Liver (tissue), 9 donors: ENCODE data around the gene PEF1. TPM values are rescaled to one million over a fixed set of nuclear protein-coding genes. Genes with fewer than 3 reads are reported as not detected.

Experiments
- DNase-seq: peaks from one replicate; pipeline ENCODE4 v3.0.0-alpha.2; 2017; ENCODE audit warnings: low spot score
- H3K27ac ChIP-seq, 2 donors: one replicate each; pipeline ENCODE4 v1.7.0; 2013; ENCODE audit warnings: inconsistent platforms in 2 of 2, low read length in 2 of 2, control low read depth in 1 of 2, low read depth in 1 of 2, mild to moderate bottlenecking in 1 of 2
- H3K27me3 ChIP-seq, 4 donors: one replicate each; pipeline versions ENCODE4 v1.6.1 to v1.7.0; 2013; ENCODE audit warnings: low read length in 3 of 4, inconsistent platforms in 1 of 4, mild to moderate bottlenecking in 1 of 4, moderate library complexity in 1 of 4; ENCODE audit not compliant: control insufficient read depth in 4 of 4, insufficient read depth in 4 of 4
- H3K36me3 ChIP-seq, 4 donors: one replicate each; pipeline versions ENCODE4 v1.6.1 to v1.7.0; 2013; ENCODE audit warnings: low read length in 3 of 4, mild to moderate bottlenecking in 3 of 4, low read depth in 1 of 4, moderate library complexity in 1 of 4; ENCODE audit not compliant: control insufficient read depth in 4 of 4, insufficient read depth in 3 of 4
- H3K4me1 ChIP-seq, 4 donors: one replicate each; pipeline versions ENCODE4 v1.6.1 to v1.7.0; 2013; ENCODE audit warnings: low read length in 3 of 4, mild to moderate bottlenecking in 3 of 4, moderate library complexity in 1 of 4; ENCODE audit not compliant: control insufficient read depth in 4 of 4, insufficient read depth in 4 of 4
- H3K4me3 ChIP-seq, 3 donors: one replicate each; pipeline versions ENCODE4 v1.6.1 to v1.7.0; 2013; ENCODE audit warnings: low read length in 3 of 3, control low read depth in 1 of 3, low read depth in 1 of 3, mild to moderate bottlenecking in 1 of 3
- H3K9ac ChIP-seq, 2 donors: one replicate each; pipeline ENCODE4 v1.7.0; 2013; ENCODE audit warnings: low read length in 2 of 2, mild to moderate bottlenecking in 2 of 2, moderate library complexity in 2 of 2, control low read depth in 1 of 2, low read depth in 1 of 2
- H3K9me3 ChIP-seq, 4 donors: one replicate each; pipeline versions ENCODE4 v1.6.1 to v1.7.0; 2013; ENCODE audit warnings: low read length in 3 of 4; ENCODE audit not compliant: control insufficient read depth in 4 of 4
- EGR1 ChIP-seq, 2 donors: IDR thresholded peaks; 2 replicates each; pipeline ENCODE4 v1.6.1; 2016 to 2018; ENCODE audit warnings: antibody characterized with exemption in 2 of 2, low read depth in 2 of 2
- FOXA1 ChIP-seq: IDR thresholded peaks from 2 replicates; pipeline ENCODE4 v1.6.1; 2016; ENCODE audit warnings: antibody characterized with exemption
- FOXA2 ChIP-seq: IDR thresholded peaks from 2 replicates; pipeline ENCODE4 v1.6.1; 2016; ENCODE audit warnings: antibody characterized with exemption
- GABPA ChIP-seq, 2 donors: IDR thresholded peaks in 1 of 2; conservative IDR thresholded peaks in 1 of 2; 2 replicates each; pipeline ENCODE4 v1.6.1; 2016; ENCODE audit warnings: antibody characterized with exemption in 2 of 2, mild to moderate bottlenecking in 1 of 2, moderate library complexity in 1 of 2
- HNF4A ChIP-seq, 2 donors: conservative IDR thresholded peaks; 2 replicates each; pipeline ENCODE4 v1.6.1; 2016; ENCODE audit warnings: antibody characterized with exemption in 2 of 2, mild to moderate bottlenecking in 2 of 2
- HNF4G ChIP-seq: IDR thresholded peaks from 2 replicates; pipeline ENCODE4 v1.6.1; 2016; ENCODE audit warnings: antibody characterized with exemption
- JUND ChIP-seq, 2 donors: IDR thresholded peaks; 2 replicates each; pipeline ENCODE4 v1.6.1; 2016; ENCODE audit warnings: antibody characterized with exemption in 2 of 2
- NR2F2 ChIP-seq: IDR thresholded peaks from 2 replicates; pipeline ENCODE4 v1.6.1; 2016; ENCODE audit warnings: antibody characterized with exemption
- RAD21 ChIP-seq, 2 donors: IDR thresholded peaks; 2 replicates each; pipeline ENCODE4 v1.6.1; 2016; ENCODE audit warnings: antibody characterized with exemption in 2 of 2, mild to moderate bottlenecking in 2 of 2
- RXRA ChIP-seq, 2 donors: IDR thresholded peaks; 2 replicates each; pipeline ENCODE4 v1.6.1; 2017 to 2018; ENCODE audit warnings: antibody characterized with exemption in 2 of 2, mild to moderate bottlenecking in 1 of 2
- SP1 ChIP-seq: IDR thresholded peaks from 2 replicates; pipeline ENCODE4 v1.6.1; 2018; ENCODE audit warnings: antibody characterized with exemption, mild to moderate bottlenecking
- TAF1 ChIP-seq: conservative IDR thresholded peaks from 2 replicates; pipeline ENCODE4 v1.6.1; 2016; ENCODE audit warnings: antibody characterized with exemption, mild to moderate bottlenecking
- YY1 ChIP-seq: IDR thresholded peaks from 2 replicates; pipeline ENCODE4 v1.6.1; 2016; ENCODE audit warnings: antibody characterized with exemption, mild to moderate bottlenecking
- WGBS: extraction: QIAGEN DNeasy Blood & Tissue Kit; methylation state at CpG from one replicate; pipeline ENCODE4 v1.1.7; 2013; 5-methylcytosine and 5-hydroxymethylcytosine counted together
- polyA plus RNA-seq, 2 donors: library from polyadenylated mRNA; stranded (reverse) in 1 of 2; unstranded in 1 of 2; fragments of 200-250 nt in 1 of 2; fragments of >200 nt in 1 of 2; fragmentation: Nextera tagmentation in 1 of 2; extraction: Ambion mirVana in 1 of 2; gene quantifications; one replicate each; pipeline versions ENCODE4 v1.2.1 to v1.2.3, GENCODE V29; 2013 to 2015
- total RNA-seq, 2 donors: library from RNA; depleted of rRNA; stranded (reverse); fragments of >200 nt; gene quantifications; one replicate each; pipeline ENCODE4 v1.2.3, GENCODE V29; 2014
- TF ChIP-seq, protein P1 (sequence below): IDR thresholded peaks from 2 replicates; pipeline ENCODE4 v1.6.1; 2016; ENCODE audit warnings: antibody characterized with exemption
- TF ChIP-seq, protein P2 (sequence below): IDR thresholded peaks from 2 replicates; pipeline ENCODE4 v1.6.1; 2016; ENCODE audit warnings: antibody characterized with exemption, mild to moderate bottlenecking
- TF ChIP-seq, protein P3 (sequence below): IDR thresholded peaks from 2 replicates; pipeline ENCODE4 v1.6.1; 2016; ENCODE audit warnings: antibody characterized with exemption
- TF ChIP-seq, protein P4 (sequence below): IDR thresholded peaks from 2 replicates; pipeline ENCODE4 v1.6.1; 2016; ENCODE audit warnings: antibody characterized with exemption
- TF ChIP-seq, protein P5 (sequence below): fragments of 150-350 bp; IDR thresholded peaks from 2 replicates; pipeline ENCODE4 v1.5.1; 2017; ENCODE audit warnings: improper control_type of control experiment, low read depth, low read length; ENCODE audit not compliant: missing input control
- donor health status: healthy.
- donor health status: healthy.
- donor health status: healthy.
- donor health status: healthy.
- donor health status: healthy.

PEF1 gene
- total and polyA plus RNA-seq, 4 donors: 27.7 to 46.8 (median 32.2) TPM

DNA sequence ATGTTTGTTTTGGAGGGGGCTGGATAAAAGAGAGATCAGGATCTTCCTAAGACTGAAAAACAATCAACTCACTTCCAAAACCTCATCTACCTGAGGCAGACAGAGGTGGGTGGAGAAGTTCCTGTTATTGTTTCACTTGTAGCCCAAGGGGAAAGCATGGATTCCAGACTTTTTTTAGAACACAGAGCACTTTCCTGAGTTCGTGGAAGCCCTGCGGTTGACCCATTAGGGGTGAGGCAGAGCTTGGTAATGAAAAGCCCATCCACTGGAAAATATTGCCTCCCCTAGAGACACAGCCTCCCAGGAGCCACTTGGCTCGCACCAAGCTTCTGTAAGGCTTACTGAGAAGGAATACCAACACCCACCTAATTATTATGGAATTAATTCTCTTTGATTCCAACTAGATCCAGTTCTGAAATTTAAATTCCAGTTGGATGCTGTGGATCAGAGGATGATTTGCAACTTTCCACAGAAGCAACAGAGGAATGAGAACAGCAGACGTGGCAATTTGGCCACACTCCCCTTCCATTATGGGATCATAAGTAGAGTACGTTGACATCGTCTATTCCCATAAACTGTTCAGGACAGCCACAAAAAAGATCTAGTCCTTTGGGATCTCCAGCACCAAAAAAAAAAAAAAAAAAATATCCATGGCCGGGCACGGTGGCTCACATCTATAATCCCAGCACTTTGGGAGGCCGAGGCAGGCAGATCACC lies 4.1 kb upstream of the PEF1 start:
- 79% methylated on average over 9 of the region's 9 CpGs for WGBS
- DNase-seq: no peak
- TF ChIP-seq, protein P1, sequence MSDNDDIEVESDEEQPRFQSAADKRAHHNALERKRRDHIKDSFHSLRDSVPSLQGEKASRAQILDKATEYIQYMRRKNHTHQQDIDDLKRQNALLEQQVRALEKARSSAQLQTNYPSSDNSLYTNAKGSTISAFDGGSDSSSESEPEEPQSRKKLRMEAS: no peak
- TF ChIP-seq RXRA (IDR thresholded peaks at IDR 0.05) (no peak), NR2F2 (no peak), YY1 (no peak), RAD21 (IDR thresholded peaks at IDR 0.05) (no peak), FOXA2 (no peak), SP1 (no peak), TAF1 (no peak), JUND (IDR thresholded peaks at IDR 0.05) (no peak), FOXA1 (no peak), HNF4A (conservative IDR thresholded peaks at IDR 0.05) (no peak), EGR1 (IDR thresholded peaks at IDR 0.05; ENCODE audit: low read depth in 2 of 2) (no peak), GABPA (IDR thresholded peaks at IDR 0.05 in 1 of 2, conservative IDR thresholded peaks at IDR 0.05 in 1 of 2) (no peak), HNF4G (no peak)
- TF ChIP-seq, protein P2, sequence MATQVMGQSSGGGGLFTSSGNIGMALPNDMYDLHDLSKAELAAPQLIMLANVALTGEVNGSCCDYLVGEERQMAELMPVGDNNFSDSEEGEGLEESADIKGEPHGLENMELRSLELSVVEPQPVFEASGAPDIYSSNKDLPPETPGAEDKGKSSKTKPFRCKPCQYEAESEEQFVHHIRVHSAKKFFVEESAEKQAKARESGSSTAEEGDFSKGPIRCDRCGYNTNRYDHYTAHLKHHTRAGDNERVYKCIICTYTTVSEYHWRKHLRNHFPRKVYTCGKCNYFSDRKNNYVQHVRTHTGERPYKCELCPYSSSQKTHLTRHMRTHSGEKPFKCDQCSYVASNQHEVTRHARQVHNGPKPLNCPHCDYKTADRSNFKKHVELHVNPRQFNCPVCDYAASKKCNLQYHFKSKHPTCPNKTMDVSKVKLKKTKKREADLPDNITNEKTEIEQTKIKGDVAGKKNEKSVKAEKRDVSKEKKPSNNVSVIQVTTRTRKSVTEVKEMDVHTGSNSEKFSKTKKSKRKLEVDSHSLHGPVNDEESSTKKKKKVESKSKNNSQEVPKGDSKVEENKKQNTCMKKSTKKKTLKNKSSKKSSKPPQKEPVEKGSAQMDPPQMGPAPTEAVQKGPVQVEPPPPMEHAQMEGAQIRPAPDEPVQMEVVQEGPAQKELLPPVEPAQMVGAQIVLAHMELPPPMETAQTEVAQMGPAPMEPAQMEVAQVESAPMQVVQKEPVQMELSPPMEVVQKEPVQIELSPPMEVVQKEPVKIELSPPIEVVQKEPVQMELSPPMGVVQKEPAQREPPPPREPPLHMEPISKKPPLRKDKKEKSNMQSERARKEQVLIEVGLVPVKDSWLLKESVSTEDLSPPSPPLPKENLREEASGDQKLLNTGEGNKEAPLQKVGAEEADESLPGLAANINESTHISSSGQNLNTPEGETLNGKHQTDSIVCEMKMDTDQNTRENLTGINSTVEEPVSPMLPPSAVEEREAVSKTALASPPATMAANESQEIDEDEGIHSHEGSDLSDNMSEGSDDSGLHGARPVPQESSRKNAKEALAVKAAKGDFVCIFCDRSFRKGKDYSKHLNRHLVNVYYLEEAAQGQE: no peak
- TF ChIP-seq, protein P3, sequence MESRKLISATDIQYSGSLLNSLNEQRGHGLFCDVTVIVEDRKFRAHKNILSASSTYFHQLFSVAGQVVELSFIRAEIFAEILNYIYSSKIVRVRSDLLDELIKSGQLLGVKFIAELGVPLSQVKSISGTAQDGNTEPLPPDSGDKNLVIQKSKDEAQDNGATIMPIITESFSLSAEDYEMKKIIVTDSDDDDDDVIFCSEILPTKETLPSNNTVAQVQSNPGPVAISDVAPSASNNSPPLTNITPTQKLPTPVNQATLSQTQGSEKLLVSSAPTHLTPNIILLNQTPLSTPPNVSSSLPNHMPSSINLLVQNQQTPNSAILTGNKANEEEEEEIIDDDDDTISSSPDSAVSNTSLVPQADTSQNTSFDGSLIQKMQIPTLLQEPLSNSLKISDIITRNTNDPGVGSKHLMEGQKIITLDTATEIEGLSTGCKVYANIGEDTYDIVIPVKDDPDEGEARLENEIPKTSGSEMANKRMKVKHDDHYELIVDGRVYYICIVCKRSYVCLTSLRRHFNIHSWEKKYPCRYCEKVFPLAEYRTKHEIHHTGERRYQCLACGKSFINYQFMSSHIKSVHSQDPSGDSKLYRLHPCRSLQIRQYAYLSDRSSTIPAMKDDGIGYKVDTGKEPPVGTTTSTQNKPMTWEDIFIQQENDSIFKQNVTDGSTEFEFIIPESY: no peak
- TF ChIP-seq, protein P4, sequence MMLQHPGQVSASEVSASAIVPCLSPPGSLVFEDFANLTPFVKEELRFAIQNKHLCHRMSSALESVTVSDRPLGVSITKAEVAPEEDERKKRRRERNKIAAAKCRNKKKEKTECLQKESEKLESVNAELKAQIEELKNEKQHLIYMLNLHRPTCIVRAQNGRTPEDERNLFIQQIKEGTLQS: no peak
- TF ChIP-seq, protein P5, sequence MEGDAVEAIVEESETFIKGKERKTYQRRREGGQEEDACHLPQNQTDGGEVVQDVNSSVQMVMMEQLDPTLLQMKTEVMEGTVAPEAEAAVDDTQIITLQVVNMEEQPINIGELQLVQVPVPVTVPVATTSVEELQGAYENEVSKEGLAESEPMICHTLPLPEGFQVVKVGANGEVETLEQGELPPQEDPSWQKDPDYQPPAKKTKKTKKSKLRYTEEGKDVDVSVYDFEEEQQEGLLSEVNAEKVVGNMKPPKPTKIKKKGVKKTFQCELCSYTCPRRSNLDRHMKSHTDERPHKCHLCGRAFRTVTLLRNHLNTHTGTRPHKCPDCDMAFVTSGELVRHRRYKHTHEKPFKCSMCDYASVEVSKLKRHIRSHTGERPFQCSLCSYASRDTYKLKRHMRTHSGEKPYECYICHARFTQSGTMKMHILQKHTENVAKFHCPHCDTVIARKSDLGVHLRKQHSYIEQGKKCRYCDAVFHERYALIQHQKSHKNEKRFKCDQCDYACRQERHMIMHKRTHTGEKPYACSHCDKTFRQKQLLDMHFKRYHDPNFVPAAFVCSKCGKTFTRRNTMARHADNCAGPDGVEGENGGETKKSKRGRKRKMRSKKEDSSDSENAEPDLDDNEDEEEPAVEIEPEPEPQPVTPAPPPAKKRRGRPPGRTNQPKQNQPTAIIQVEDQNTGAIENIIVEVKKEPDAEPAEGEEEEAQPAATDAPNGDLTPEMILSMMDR: no peak
- Histone ChIP-seq H3K9ac (no peak overlapping the region), H3K27ac (no peak overlapping the region), H3K36me3 (no peaks in the 10 kb centered on the region), H3K4me3 (no peak overlapping the region), H3K27me3 (no peaks in the 10 kb centered on the region), H3K9me3 (no peaks in the 10 kb centered on the region), H3K4me1 (peaks cover 0 to 10% (median 8%) of the 10 kb centered on the region in 4 donors)
